ENCODE results near the gene VAMP7. TPM values are rescaled to one million over a fixed set of nuclear protein-coding genes. Genes with fewer than 3 reads are reported as not detected.
"Not testable (repeated sequence)": the region's sequence is repeated elsewhere in the genome, so short reads cannot be mapped to it uniquely, and the experiment has no call there.

VAMP7 gene, protein sequence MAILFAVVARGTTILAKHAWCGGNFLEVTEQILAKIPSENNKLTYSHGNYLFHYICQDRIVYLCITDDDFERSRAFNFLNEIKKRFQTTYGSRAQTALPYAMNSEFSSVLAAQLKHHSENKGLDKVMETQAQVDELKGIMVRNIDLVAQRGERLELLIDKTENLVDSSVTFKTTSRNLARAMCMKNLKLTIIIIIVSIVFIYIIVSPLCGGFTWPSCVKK
- 39.6 and 49.6 TPM in 2 replicates for total RNA-seq (2014; rRNA removed; shearing (Covaris generic))

DNA sequence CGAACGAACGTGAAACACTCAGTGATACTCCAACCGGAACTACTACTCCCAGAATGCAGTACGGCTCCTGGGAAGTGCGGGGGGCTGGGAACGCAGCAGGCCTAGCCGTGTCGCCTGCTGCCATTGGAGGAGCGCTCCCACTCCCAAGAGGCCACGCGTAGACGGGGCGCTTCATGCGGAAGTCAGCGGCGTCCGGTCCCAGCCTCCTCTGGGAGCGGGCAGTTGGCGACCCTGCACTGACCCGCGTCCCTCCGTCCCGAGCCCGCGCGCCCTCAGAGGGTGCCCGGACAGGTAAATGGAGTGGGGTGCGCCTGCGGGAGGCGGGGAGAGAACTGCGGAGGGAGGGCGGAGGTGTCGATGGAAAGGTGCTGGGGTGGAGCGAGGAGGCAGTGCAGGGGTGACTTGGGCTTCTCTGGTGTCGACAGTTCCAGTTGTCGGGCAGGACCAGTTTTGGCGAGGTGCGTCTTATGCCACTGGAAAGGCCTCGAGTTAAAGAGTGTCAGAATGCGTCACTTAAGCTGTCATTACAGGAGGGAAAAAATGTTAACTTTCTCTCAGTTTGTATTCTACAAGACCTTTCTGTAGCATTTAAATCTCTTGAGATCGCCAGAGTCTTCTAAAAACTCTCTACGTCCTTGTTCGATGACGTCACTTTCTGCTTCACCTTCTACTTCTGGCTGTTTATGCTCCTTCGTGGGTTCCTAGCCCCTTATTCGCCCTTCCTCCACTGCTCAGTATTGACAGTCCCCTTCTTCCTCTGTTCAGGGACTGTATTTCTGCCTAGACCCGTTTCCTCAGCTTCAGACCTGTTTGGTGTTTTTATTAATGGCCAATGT, at the start of gene VAMP7:
Gene VAMP7, plus strand, starts transcription at position 188 of the 836 bp plus-strand sequence. CDS start 8,122 bp downstream, outside the sequence.
- in situ Hi-C loops (cut with HindIII; ENCODE audit: low sequenced_read_pairs) = no loop called here
- DNase-seq (ENCODE audit: low spot score) = peak; percentile 91

DNA sequence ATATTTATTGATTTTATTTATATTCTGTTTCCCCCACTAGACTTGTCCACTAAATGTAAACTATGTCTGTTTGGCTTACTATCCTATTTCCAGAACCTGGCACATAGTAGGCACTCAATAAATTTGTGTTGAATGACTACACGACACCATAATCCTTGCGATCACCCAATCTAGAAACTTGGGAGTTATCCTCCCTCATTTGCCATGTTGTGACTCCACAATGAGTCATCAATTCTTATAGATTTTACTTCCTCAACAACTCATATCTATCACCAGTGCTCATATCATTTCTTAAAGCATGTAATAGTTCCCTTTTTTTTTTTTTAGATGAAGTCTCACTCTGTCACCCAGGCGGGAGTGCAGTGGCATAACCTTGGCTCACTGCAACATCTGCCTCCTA, 39.9 kb upstream of the VAMP7 start:
- in situ Hi-C loops (cut with HindIII; ENCODE audit: low sequenced_read_pairs) = no loop called here

DNA sequence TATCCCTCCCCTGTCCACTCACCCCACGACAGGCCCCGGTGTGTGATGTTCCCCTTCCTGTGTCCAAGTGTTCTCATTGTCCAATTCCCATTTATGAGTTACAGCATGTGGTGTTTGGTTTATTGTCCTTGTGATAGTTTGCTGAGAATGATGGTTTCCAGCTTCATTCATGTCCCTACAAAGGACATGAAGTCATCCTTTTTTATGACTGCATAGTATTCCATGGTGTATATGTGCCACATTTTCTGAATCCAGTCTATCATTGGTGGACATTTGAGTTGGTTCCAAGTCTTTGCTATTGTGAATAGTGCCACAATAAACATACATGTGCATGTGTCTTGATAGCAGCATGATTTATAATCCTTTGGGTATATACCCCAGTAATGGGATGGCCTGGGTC, 29.4 kb upstream of the VAMP7 start:
- DNase-seq (ENCODE audit: low spot score); in situ Hi-C loops (cut with HindIII; ENCODE audit: low sequenced_read_pairs): not testable (repeated sequence)

More for the DNA sequence above, 39.9 kb upstream of the VAMP7 start:
- no peak for DNase-seq (ENCODE audit: low spot score)

DNA sequence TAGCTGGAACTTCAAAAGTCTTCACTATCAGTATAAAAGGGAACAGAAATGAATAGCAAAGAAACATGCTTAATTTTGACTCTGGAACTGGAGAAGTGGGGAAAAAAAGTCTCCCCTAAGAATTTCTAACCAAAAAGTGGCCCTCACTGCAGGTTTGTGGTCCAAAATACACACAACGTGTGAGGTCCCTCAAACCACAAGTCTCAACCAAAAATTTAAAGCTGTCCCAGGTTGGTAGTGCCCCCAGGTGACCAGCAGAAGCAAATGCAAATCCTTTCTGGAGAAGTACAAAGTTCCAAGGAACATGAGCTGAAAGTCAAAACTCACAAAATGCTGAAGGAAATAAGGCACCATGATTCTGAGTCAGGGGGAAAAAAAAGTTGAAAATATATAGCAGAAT, 23.6 kb upstream of the VAMP7 start:
- DNase-seq (ENCODE audit: low spot score) = no peak
- in situ Hi-C loops (cut with HindIII; ENCODE audit: low sequenced_read_pairs) = no loop called here

DNA sequence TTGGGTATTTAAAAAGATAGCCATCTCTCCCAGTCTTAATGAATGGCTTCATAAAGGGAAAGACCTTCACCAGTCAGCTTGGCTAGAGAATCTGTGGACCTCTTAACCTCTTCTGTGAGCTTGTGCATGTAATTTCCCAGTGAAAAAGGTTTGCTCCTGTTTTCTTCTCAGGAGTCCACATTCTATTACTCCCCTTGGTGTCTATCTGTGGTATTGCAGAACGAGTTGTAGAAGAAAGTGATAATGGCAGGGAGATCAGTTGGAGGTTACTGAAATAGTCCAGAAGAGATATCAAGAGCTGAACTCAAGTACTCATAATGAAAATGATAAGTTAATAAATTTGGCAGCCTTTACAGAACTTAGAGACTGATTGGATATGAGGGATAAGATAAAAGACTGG, 16.5 kb upstream of the VAMP7 start:
- DNase-seq (ENCODE audit: low spot score) = peak; percentile 6

DNA sequence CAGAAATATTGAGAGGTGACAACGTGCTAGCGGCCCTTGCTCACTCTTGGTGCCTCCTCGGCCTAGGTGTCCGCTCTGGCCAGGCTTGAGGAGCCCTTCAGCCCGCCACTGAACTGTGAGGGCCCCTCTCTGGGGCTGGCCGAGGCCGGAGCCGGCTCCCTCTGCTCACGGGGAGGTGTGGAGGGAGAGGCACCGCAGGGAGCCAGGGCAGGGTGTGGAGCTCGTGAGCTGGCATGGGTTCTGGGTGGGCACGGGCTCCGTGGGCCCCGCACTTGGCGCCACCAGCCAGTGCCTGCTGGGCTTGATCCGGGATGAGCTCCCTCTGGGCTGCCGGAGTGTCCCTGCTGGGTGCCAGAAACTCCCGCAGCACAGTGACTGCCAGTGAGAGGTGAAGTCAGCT, 16.0 kb upstream of the VAMP7 start:
- in situ Hi-C loops (cut with HindIII; ENCODE audit: low sequenced_read_pairs) = no loop called here
- no peak for DNase-seq (ENCODE audit: low spot score)

More for the DNA sequence above, 16.5 kb upstream of the VAMP7 start:
- in situ Hi-C loops (cut with HindIII; ENCODE audit: low sequenced_read_pairs) = no loop called here

DNA sequence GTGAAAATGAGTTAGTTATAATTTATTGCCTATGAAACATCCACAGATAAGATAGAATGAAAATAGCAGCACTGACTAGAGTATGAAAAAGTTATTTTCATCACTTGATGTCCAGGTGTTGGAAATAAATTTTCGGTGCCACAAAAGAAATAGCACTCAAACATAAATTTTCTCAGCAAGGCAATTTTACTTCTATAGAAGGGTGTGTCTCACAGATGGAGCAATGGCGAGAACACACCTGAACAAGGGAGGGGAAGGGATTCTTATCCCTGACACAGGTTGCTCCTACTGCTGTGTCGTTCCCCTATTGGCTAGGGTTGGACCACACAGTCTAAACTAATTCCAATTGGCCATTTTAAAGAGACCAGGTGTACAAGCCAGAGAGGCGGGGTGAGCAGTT, 13.3 kb upstream of the VAMP7 start:
- in situ Hi-C loops (cut with HindIII; ENCODE audit: low sequenced_read_pairs) = no loop called here
- DNase-seq (ENCODE audit: low spot score) = no peak

DNA sequence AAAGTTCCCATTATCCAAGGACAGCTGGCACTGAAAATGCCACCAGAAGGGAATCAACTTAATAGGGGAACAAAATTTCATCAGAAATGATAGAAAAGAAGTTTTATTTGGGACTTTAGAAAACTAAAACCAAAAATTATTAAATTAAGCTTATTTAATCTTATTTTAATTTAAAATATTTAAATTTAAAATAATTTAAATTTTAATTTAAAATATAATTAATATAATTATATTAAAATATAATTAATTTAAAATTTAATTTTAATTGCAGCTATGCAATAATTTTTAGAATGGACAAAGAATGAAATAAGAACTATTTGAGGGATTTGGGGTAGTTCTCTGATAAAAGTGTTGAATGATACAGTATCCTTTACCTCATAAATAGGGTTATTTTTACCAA, 10.2 kb upstream of the VAMP7 start:
- in situ Hi-C loops (cut with HindIII; ENCODE audit: low sequenced_read_pairs) = no loop called here
- DNase-seq (ENCODE audit: low spot score) = no peak

DNA sequence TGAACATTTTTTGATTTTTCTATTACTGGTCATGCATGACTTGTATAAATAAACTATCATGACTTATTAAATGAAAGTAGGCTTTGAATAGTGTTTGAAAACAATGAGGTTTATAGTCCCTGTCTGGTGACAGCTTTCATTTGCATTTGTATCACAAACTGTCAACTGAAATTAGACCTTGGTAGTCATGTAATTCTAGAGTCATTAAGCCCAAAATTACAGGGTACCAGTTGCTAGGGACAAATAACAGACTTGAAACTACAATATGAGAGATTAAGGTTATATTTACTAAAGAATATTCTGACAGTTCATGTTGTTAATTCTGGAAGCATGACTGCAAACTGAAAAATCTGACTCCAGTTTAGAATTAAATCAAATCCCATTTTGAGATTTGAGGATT, 9.2 kb upstream of the VAMP7 start:
- DNase-seq (ENCODE audit: low spot score) = no peak
- in situ Hi-C loops (cut with HindIII; ENCODE audit: low sequenced_read_pairs) = no loop called here

DNA sequence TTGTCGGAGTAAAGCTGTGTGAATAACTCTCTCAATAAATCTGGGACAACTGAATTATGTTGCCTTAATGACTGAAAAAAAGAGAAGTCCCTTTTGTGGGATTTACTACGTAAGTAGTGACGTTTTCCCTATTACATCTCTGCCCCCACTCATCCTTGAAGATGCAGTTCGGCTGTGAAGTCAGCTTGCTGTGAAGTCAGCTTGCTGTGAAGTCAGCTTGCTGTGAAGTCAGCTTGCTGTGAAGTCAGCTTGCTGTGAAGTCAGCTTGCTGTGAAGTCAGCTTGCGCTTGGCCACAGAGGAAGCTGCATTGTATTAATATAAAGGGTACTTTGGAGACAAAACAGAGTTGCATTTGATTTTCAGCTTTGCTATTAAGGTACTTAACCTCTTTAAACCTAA, 8.0 kb upstream of the VAMP7 start:
- no peak for DNase-seq (ENCODE audit: low spot score)
- in situ Hi-C loops (cut with HindIII; ENCODE audit: low sequenced_read_pairs) = no loop called here

DNA sequence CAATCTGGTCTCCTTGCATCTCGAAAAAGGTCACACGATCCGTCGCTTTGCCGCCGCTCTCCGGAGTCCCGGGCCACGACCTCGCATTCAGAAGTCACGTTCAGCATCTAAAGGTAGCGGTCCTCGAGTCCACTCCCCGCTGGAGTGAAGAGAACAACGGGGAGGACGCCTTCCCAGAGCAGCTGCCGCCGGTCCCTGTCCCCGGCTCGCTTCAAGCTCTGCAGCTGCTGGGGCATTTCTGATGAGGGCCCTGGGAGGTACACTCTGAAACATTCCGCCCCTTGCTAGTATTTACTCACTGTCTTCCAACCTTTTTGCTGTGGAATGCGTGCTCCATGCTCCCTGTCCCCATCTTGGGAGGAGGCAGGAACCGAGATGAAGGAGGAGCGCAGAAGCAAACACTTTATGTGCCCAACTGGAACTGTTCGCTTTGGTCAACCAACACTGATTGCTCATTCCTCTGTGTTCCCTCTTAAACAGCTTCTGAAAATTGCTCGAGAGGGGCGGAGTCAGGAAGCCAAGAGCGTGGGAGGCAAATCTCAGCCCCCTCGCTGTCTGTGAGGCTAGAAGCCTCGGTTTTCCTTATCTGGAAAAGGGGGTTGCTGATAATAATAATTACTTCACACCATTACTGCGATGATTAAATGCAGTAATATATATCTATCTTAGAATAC, 6.4 kb upstream of the VAMP7 start:
- DNase-seq (ENCODE audit: low spot score) = no peak

DNA sequence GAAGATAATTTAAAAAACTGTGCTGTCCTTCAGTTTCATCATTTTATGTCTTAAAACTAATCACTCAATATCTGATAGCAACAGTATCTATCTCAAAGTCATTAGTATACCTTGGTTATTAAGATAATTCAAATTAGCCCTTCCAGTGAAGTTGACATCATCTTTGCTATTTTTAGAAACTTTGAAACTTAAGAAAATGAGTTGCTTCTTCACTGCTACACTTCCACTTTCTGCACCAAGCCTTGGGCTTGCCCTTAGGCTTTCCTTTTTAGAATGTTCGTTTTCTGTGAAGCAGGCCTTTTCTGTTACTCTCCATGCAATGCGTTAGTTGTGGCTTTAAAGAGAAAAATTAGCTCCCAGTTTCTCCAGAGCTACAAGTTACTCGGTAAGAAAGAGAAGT, 4.4 kb upstream of the VAMP7 start:
- in situ Hi-C loops (cut with HindIII; ENCODE audit: low sequenced_read_pairs) = no loop called here
- DNase-seq (ENCODE audit: low spot score) = no peak

More for the DNA sequence above, 6.4 kb upstream of the VAMP7 start:
- in situ Hi-C loops (cut with HindIII; ENCODE audit: low sequenced_read_pairs) = no loop called here

DNA sequence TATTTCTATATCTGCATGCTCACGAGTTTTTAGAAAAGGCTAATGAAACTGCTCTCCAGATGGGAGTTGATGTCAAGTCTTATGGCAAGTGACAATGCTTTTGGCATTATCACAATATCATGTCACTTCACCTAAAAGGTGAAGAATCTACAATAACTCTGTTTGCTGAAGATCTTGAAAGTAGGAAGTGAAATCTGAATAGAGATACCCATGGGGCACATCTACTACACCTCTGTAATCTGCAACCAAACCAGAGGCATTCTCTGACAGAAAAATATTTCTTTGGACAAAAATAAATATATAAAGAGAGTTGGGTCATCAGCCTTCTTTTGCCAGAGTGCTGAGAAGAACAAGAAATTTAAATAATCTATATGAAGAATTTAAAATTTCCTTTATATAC, 3.9 kb upstream of the VAMP7 start:
- in situ Hi-C loops (cut with HindIII; ENCODE audit: low sequenced_read_pairs) = no loop called here
- no peak for DNase-seq (ENCODE audit: low spot score)

DNA sequence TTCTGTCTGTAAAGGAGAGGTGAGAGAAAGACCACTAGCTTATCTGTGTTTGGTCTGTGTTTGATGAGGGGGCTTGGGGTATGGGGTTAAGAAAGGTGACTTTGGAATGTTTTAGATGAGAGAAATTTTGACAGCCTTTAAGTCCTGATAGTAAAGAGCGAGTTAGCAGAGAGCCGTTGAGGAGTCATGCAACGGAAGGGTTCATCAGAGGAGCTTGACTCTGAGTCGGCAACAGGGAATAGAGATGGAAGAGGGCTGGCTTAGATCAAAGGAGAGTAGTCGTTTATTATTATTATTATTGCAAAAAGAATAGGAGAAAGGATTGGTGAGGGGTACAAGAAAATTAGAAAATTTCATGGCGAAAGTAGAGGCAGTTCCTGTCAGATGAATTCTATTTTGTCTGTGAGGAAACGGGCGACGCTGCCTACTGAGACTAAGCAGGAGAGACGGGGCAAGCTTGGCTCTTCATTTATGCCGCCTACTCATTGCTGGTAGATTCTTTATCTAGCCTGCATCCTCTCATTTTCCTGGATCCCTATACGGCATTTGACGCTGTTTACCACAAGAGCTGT, 473 bp upstream of the VAMP7 start:
- in situ Hi-C loops (cut with HindIII; ENCODE audit: low sequenced_read_pairs) = no loop called here
- DNase-seq (ENCODE audit: low spot score) = peak; percentile 32

DNA sequence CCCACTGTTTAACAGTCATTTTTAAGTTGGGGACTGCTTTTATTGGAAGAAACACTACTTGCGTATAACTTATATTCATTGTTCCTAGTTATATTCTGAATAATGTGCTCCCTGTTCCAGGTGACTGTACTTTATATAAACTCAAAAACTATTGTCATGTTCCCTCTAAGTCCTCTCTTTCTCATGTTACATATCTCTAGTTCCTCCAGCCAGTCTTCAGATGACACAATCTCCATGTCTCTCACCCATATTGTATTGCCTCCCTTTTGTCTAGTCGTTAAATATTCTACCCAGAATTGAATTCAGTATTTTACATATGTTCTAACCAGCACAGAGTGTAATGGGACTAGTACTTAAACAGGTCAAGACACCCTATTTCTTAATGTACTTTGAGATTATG, 5.3 kb downstream of the VAMP7 start:
- no peak for DNase-seq (ENCODE audit: low spot score)
- in situ Hi-C loops (cut with HindIII; ENCODE audit: low sequenced_read_pairs) = no loop called here

DNA sequence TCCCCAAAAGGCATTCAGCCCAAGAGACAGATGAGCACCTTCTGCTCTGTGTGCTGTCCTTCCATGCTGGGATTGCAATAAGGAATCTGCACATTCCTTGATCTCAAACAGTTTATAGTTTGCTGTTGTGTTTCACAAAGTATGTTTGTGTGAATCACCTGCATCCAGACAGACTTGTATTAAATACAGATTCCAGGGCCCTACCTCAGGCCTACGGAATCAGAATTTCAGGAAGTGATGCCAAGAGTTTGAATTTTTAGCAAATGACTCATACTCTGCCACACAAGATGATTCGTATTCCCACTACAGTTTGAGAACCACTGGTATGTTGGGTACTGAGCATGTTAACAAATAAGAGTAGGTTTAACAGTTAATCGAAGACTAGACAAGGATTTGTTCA, 7.0 kb downstream of the VAMP7 start:
- no peak for DNase-seq (ENCODE audit: low spot score)
- in situ Hi-C loops (cut with HindIII; ENCODE audit: low sequenced_read_pairs) = no loop called here

DNA sequence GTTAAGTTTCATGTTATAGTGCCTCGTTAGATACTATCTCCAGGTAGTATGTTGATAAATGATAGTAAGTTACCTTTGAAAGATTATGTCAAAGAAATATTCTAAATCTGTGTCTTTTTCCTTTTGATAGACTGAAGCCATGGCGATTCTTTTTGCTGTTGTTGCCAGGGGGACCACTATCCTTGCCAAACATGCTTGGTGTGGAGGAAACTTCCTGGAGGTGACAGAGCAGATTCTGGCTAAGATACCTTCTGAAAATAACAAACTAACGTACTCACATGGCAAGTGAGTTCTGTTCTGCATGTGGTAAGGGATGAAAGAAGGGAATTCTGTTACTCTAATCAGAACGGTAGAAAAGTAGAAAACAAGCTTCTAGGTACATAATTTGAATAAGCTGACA, 8.2 kb downstream of the VAMP7 start:
- DNase-seq (ENCODE audit: low spot score) = no peak
- in situ Hi-C loops (cut with HindIII; ENCODE audit: low sequenced_read_pairs) = no loop called here

DNA sequence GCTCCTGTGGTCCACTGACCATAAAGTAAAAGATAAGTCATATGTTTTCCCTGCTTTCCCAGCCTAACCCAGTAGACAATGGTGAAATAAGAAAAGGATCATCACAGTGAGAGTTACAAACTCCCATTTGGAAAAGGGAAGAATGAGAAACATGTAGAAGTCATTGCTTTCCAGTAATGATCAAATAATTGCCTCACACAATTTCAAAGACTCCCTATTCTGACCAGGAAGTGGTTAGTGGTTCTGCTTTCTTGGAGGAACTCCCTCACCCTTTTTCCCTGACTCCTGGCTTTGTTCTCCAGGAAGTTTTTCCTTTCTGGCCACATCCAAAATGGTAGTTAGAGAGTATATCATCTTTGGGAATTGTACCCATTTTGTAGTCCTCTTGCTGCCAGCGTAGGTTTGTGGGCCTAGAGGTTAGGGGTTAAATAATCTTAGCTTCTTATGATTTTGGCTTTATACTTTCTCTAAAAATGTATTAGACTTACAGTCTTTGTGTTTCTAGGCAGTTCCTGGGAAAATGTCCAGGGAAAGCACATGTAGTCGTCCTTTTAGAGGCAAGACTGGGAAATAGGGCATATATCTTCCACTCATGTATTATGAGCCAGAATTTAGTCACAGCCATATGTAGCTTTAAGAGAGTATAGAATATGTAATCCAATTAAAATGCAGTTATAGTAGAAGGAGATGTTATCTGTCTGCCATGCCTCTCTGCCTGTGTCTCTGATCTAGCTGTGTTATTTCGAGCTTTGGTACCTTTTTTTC, 10.5 kb downstream of the VAMP7 start:
- in situ Hi-C loops (cut with HindIII; ENCODE audit: low sequenced_read_pairs) = no loop called here
- DNase-seq (ENCODE audit: low spot score) = no peak

DNA sequence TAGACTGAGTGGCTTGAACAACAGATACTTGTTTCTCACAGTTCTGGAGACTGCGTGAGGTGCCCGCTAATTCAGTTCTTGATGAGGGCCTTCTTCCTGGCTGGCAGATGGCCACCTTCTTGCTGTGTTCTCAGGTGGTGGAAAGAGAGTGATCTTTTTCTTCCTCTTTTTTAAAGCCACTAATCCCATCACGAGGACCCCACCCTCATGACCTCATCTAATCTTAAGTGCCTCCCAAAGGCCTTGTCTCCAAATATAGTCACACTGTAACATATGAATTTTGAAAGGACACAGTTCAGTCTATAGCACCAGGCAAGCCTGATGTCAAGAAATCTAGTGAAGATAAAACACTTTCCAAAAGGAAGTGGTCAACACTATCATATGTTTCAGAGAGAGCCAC, 12.4 kb downstream of the VAMP7 start:
- no peak for DNase-seq (ENCODE audit: low spot score)
- in situ Hi-C loops (cut with HindIII; ENCODE audit: low sequenced_read_pairs) = no loop called here
